GM18498 (cell line): Measurements from ENCODE around the gene THSD4.
"Not testable (repeated sequence)": the region's sequence is repeated elsewhere in the genome, so short reads cannot be mapped to it uniquely, and the experiment has no call there.

Source experiments
- ATAC-seq: cut with Tn5 transposase; IDR thresholded peaks from one replicate; pipeline ENCODE4 v1.9.1; 2021; ENCODE audit warnings: mild to moderate bottlenecking, moderate library complexity; ENCODE audit not compliant: unreplicated experiment

The THSD4 gene

GRCh38 chr15:71182522-71182921 lies 67.3 kb downstream of the THSD4 start:
- ATAC-seq: no peak

GRCh38 chr15:71183063-71183462 lies 67.8 kb downstream of the THSD4 start:
- no peak for ATAC-seq

- no peak for ATAC-seq
Observed at GRCh38 chr15:71185706-71186105, 70.4 kb downstream of the THSD4 start.

GRCh38 chr15:71186267-71186666 lies 71.0 kb downstream of the THSD4 start:
- no peak for ATAC-seq

- no peak for ATAC-seq
Observed at GRCh38 chr15:71187078-71187477, 71.8 kb downstream of the THSD4 start.

- ATAC-seq: no peak
Observed at GRCh38 chr15:71187526-71187925, 72.3 kb downstream of the THSD4 start.

- ATAC-seq: no peak
Observed at GRCh38 chr15:71189718-71190117, 74.4 kb downstream of the THSD4 start.

- ATAC-seq: no peak
Observed at GRCh38 chr15:71191296-71191695, 76.0 kb downstream of the THSD4 start.

GRCh38 chr15:71192816-71193215 lies 77.5 kb downstream of the THSD4 start:
- no peak for ATAC-seq

GRCh38 chr15:71194286-71194685 lies 79.0 kb downstream of the THSD4 start:
- ATAC-seq: no peak

- ATAC-seq: no peak
Observed at GRCh38 chr15:71195242-71195641, 80.0 kb downstream of the THSD4 start.

GRCh38 chr15:71197620-71198019 lies 82.3 kb downstream of the THSD4 start:
- no peak for ATAC-seq

- no peak for ATAC-seq
Observed at GRCh38 chr15:71198846-71199245, 83.6 kb downstream of the THSD4 start.

GRCh38 chr15:71199384-71200351 lies 84.4 kb downstream of the THSD4 start:
- no peak for ATAC-seq

GRCh38 chr15:71201477-71201876 lies 86.2 kb downstream of the THSD4 start:
- ATAC-seq: no peak

GRCh38 chr15:71202712-71203111 lies 87.4 kb downstream of the THSD4 start:
- ATAC-seq: no peak

GRCh38 chr15:71203586-71204474 lies 88.6 kb downstream of the THSD4 start:
- no peak for ATAC-seq

- ATAC-seq: no peak
Observed at GRCh38 chr15:71207141-71207540, 91.9 kb downstream of the THSD4 start.

GRCh38 chr15:71212146-71212545 lies 96.9 kb downstream of the THSD4 start:
- no peak for ATAC-seq

- not testable (repeated sequence) for ATAC-seq
Observed at GRCh38 chr15:71213943-71214342, 98.7 kb downstream of the THSD4 start.

- ATAC-seq: no peak
Observed at GRCh38 chr15:71215126-71215894, 100.0 kb downstream of the THSD4 start.
